B cell (primary cell): ENCODE data around the gene FAM117B. TPM values are rescaled to one million over a fixed set of nuclear protein-coding genes. Genes with fewer than 3 reads are reported as not detected.

Source experiments
- ATAC-seq: fragments of 200-7000 bp; cut with Tn5 transposase; one replicate; pipeline ENCODE4 v1.10.0; 2021; ENCODE audit warnings: low read depth, mild to moderate bottlenecking, moderate number of reproducible peaks, moderate library complexity
- CTCF ChIA-PET: fragments of 350-600 bp; sonication (Branson Sonifier 250); formaldehyde crosslinking; loops from one replicate; lab custom pipeline; 2021; ENCODE audit warnings: antibody characterized with exemption, inconsistent platforms; lab: Charles Lee
- POLR2A ChIA-PET: fragments of 350-600 bp; sonication (Branson Sonifier 250); formaldehyde crosslinking; loops from one replicate; lab custom pipeline; 2021; ENCODE audit warnings: antibody characterized with exemption; lab: Charles Lee
- DNase-seq: peaks from one replicate; pipeline ENCODE4 v3.0.0; 2013
- H2AFZ ChIP-seq: 2 replicates; pipeline ENCODE4 v1.6.1; 2012; ENCODE audit warnings: mild to moderate bottlenecking, low read depth, low read length; ENCODE audit not compliant: insufficient read depth, poor library complexity, severe bottlenecking
- H3K27ac ChIP-seq, 2 donors: 1 replicate in 1 of 2; 2 replicates in 1 of 2; pipeline ENCODE4 v1.5.1; 2012 to 2013; ENCODE audit warnings: low read length in 2 of 2, mild to moderate bottlenecking in 2 of 2, moderate library complexity in 1 of 2
- H3K27me3 ChIP-seq, 4 experiments: fragments of 200-600 bp in 1 of 4; sonication (generic) in 1 of 4; replicated peaks in 1 of 4; 1 replicate in 2 of 4; 2 replicates in 2 of 4; pipeline versions ENCODE4 v1.6.1 to v1.7.0; 2013 to 2016; ENCODE audit warnings: low read length in 3 of 4, mild to moderate bottlenecking in 2 of 4, mixed read lengths in 1 of 4, moderate library complexity in 1 of 4; ENCODE audit not compliant: insufficient read depth in 4 of 4, control insufficient read depth in 3 of 4; ENCODE audit errors: control extremely low read depth in 1 of 4
- H3K36me3 ChIP-seq, 2 experiments: replicated peaks in 1 of 2; 1 replicate in 1 of 2; 2 replicates in 1 of 2; pipeline versions ENCODE4 v1.6.1 to v1.7.1; 2013; ENCODE audit warnings: low read length in 1 of 2; ENCODE audit not compliant: insufficient read depth in 2 of 2, control insufficient read depth in 1 of 2; ENCODE audit errors: control extremely low read depth in 1 of 2, extremely low read depth in 1 of 2
- H3K4me1 ChIP-seq, 2 donors: fragments of 200-600 bp in 1 of 2; sonication (generic) in 1 of 2; 1 replicate in 1 of 2; 2 replicates in 1 of 2; pipeline versions ENCODE4 v1.5.1 to v1.6.1; 2013 to 2017; ENCODE audit warnings: low read length in 2 of 2; ENCODE audit not compliant: control insufficient read depth in 2 of 2, insufficient read depth in 2 of 2
- H3K4me2 ChIP-seq: replicated peaks from 2 replicates; pipeline ENCODE3; 2012; ENCODE audit warnings: mild to moderate bottlenecking, low read depth, low read length; ENCODE audit not compliant: poor library complexity, severe bottlenecking
- H3K4me3 ChIP-seq, 5 experiments: fragments of 200-600 bp in 1 of 5; sonication (generic) in 1 of 5; 1 replicate in 3 of 5; 2 replicates in 2 of 5; pipeline versions ENCODE4 v1.5.1 to v1.7.0; 2011 to 2016; ENCODE audit warnings: low read length in 4 of 5, mild to moderate bottlenecking in 4 of 5, low read depth in 2 of 5, control low read depth in 1 of 5, moderate library complexity in 1 of 5; ENCODE audit not compliant: insufficient read depth in 1 of 5; ENCODE audit errors: control extremely low read depth in 1 of 5, extremely low read depth in 1 of 5
- H3K79me2 ChIP-seq: fragments of 200-600 bp; sonication (generic); one replicate; pipeline ENCODE4 v1.6.0; 2016; ENCODE audit warnings: low read length; ENCODE audit not compliant: control insufficient read depth, insufficient read depth
- H3K9ac ChIP-seq: fragments of 200-600 bp; sonication (generic); 2 replicates; pipeline ENCODE4 v1.6.1; 2017; ENCODE audit warnings: mild to moderate bottlenecking, low read length, moderate library complexity
- H3K9me3 ChIP-seq, 3 donors: one replicate each; pipeline versions ENCODE4 v1.6.1 to v1.7.1; 2013; ENCODE audit warnings: low read length in 2 of 3; ENCODE audit not compliant: control insufficient read depth in 2 of 3, insufficient read depth in 1 of 3; ENCODE audit errors: control extremely low read depth in 1 of 3
- H4K20me1 ChIP-seq: 2 replicates; pipeline ENCODE4 v1.6.0; 2012; ENCODE audit warnings: mild to moderate bottlenecking, low read length; ENCODE audit not compliant: insufficient read depth, control insufficient read depth, poor library complexity, severe bottlenecking
- H3K27ac Mint-ChIP-seq: one replicate; pipeline ENCODE4 v1.8.0; 2021; ENCODE audit warnings: mixed read lengths
- H3K27me3 Mint-ChIP-seq: one replicate; pipeline ENCODE4 v1.8.0; 2021; ENCODE audit warnings: mixed read lengths
- H3K4me1 Mint-ChIP-seq: one replicate; pipeline ENCODE4 v1.8.0; 2021; ENCODE audit warnings: mixed read lengths
- H3K4me3 Mint-ChIP-seq: one replicate; pipeline ENCODE4 v1.8.0; 2021; ENCODE audit warnings: mixed read lengths
- H3K9me3 Mint-ChIP-seq: one replicate; pipeline ENCODE4 v1.8.0; 2022; ENCODE audit warnings: mixed read lengths; ENCODE audit not compliant: insufficient read depth
- EZH2 ChIP-seq: IDR thresholded peaks from 2 replicates; pipeline ENCODE4 v1.6.1; 2012; ENCODE audit warnings: borderline replicate concordance, low read depth, mild to moderate bottlenecking, moderate library complexity, low read length; ENCODE audit not compliant: insufficient read depth, poor library complexity, severe bottlenecking
- WGBS: methylation state at CpG from one replicate; pipeline ENCODE4 v1.1.5; 2013; ENCODE audit warnings: missing lambda C conversion rate; ENCODE audit not compliant: insufficient coverage; 5-methylcytosine and 5-hydroxymethylcytosine counted together
- intact Hi-C: fragments of 100-400 bp; cut with micrococcal nuclease; formaldehyde crosslinking; loops from one replicate; pipeline ENCODE4 v1.10.0; 2022
- polyA plus RNA-seq: library from polyadenylated mRNA; depleted of rRNA; stranded (reverse); fragments of >200 nt; gene quantifications from 2 replicates; pipeline ENCODE4 v1.2.3, GENCODE V29; 2012
- total RNA-seq, 2 donors: library from RNA; stranded (reverse); fragments of 120-200 nt in 1 of 2; gene quantifications; 1 replicate in 1 of 2; 2 replicates in 1 of 2; pipeline versions ENCODE4 v1.2.3 to v1.2.4, GENCODE V29; 2013 to 2022
- TF ChIP-seq, protein P1 (sequence below): fragments of 200-600 bp; IDR thresholded peaks from one replicate; pipeline ENCODE4 v1.8.0; 2022; ENCODE audit warnings: antibody characterized with exemption, mild to moderate bottlenecking

FAM117B gene
- total and polyA plus RNA-seq, 2 donors (not counting 1 experiment from before 2014, with no cell fraction given), result 11.5 to 50.1 TPM

DNA sequence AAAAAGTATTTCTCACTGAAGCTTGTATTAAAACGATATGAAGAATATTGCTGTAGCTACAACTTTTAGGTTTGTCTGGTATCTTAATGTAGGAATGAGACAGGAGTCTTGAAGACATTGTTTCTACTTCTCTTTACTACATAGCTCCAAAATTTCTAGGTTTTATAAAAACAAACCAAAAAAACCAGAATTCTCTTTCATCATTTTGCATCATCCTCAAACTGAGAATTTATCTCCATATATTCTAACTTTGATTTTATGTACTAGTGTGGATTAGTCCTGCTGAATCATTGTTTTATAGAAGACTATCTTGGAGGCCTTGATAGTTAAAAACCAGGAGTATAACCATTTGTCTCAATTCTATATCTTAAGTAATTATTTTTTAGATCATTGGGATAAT lies 136.6 kb downstream of the FAM117B start:
- Mint-ChIP-seq H3K4me1 (peaks cover 5% of the 10 kb centered on the region), H3K27me3 (no peaks in the 10 kb centered on the region), H3K4me3 (no peak overlapping the region), H3K27ac (no peak overlapping the region), H3K9me3 (no peaks in the 10 kb centered on the region)
- TF ChIP-seq, protein P1, sequence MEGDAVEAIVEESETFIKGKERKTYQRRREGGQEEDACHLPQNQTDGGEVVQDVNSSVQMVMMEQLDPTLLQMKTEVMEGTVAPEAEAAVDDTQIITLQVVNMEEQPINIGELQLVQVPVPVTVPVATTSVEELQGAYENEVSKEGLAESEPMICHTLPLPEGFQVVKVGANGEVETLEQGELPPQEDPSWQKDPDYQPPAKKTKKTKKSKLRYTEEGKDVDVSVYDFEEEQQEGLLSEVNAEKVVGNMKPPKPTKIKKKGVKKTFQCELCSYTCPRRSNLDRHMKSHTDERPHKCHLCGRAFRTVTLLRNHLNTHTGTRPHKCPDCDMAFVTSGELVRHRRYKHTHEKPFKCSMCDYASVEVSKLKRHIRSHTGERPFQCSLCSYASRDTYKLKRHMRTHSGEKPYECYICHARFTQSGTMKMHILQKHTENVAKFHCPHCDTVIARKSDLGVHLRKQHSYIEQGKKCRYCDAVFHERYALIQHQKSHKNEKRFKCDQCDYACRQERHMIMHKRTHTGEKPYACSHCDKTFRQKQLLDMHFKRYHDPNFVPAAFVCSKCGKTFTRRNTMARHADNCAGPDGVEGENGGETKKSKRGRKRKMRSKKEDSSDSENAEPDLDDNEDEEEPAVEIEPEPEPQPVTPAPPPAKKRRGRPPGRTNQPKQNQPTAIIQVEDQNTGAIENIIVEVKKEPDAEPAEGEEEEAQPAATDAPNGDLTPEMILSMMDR, result no peak
- no peak for TF ChIP-seq EZH2
- no peak overlapping the region for H3K4me3 ChIP-seq
- no peak for ATAC-seq
- ChIA-PET POLR2A (no interaction called here), CTCF (no interaction called here)
- no peak overlapping the region for H3K4me2 ChIP-seq
- no peak overlapping the region for H3K27ac ChIP-seq
- peaks cover 4 to 46% of the 10 kb centered on the region in 2 experiments for H3K36me3 ChIP-seq
- H3K9me3 ChIP-seq, result no peaks in the 10 kb centered on the region
- H3K27me3 ChIP-seq, result no peaks in the 10 kb centered on the region
- H3K4me1 ChIP-seq, result no peaks in the 10 kb centered on the region
- no peak for DNase-seq
- H3K79me2 ChIP-seq, result no peaks in the 10 kb centered on the region
- no CpG with 5 or more reads among the region's 1 CpG for WGBS
- H3K9ac ChIP-seq, result no peak overlapping the region
- intact Hi-C loops, result no loop called here
- H4K20me1 ChIP-seq, result no peaks in the 10 kb centered on the region
- no peak overlapping the region for H2AFZ ChIP-seq

DNA sequence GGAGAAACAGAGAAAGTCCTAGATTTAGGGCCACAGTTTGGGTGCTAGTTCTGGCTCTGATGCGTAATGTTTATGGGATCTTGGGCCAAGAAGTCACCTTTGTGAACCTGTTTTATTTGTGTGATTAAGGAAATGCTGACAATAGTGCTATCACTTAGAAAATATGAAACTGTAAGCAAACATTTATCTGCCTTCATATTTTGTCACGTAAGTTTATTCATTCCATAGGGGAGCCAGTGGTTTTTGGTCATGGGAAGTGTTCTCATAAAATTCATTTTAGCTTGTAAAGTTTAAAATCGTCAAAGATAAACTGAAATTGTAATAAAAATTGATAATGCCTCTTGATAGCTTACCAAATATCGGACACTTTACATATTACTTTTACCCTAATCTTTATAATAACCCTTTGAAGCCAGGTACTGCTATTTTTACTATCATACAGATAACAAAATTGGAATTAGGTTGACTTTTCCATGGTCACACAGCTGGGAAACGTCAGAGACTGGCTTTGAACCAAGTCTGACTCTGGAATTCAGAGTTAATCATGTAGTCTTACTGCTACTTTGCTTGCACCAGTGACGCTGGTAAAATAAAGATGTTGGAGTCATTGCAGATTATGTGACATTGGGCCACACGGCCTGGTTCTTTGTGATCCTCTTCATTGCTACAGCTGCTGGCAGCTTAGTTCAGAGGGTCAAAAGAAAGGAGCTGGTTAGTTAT lies 137.1 kb downstream of the FAM117B start:
- no peak overlapping the region for H3K9ac ChIP-seq
- WGBS, result 100% methylated on average over 3 of the region's 7 CpGs
- no peak overlapping the region for H3K27ac ChIP-seq
- H3K27me3 ChIP-seq, result no peaks in the 10 kb centered on the region
- H3K4me2 ChIP-seq, result no peak overlapping the region
- no peak overlapping the region for H3K4me3 ChIP-seq
- Mint-ChIP-seq H3K9me3 (no peaks in the 10 kb centered on the region), H3K27ac (no peak overlapping the region), H3K4me3 (no peak overlapping the region), H3K4me1 (peaks cover 5% of the 10 kb centered on the region), H3K27me3 (no peaks in the 10 kb centered on the region)
- TF ChIP-seq EZH2, result no peak
- TF ChIP-seq, protein P1, result no peak
- H3K36me3 ChIP-seq, result peaks cover 4 to 44% of the 10 kb centered on the region in 2 experiments
- no peaks in the 10 kb centered on the region for H4K20me1 ChIP-seq
- CTCF ChIA-PET, result no interaction called here
- DNase-seq, result no peak
- H3K4me1 ChIP-seq, result no peaks in the 10 kb centered on the region
- H3K79me2 ChIP-seq, result no peaks in the 10 kb centered on the region
- no peak overlapping the region for H2AFZ ChIP-seq
- intact Hi-C loops, result no loop called here
- POLR2A ChIA-PET, result no interaction called here
- no peak for ATAC-seq
- H3K9me3 ChIP-seq, result no peaks in the 10 kb centered on the region
